A549 (cell line): ENCODE data around the gene WHRN.

Experiments used
- CHD2 ChIP-seq: fragments of 150-350 bp; IDR thresholded peaks from 2 replicates; pipeline ENCODE4 v1.6.1; 2014; ENCODE audit warnings: low read length; ENCODE audit not compliant: partially characterized antibody
- EHMT2 ChIP-seq: fragments of 200-600 bp; sonication (generic); IDR thresholded peaks from 2 replicates; pipeline ENCODE4 v1.6.1; 2016; ENCODE audit warnings: antibody characterized with exemption, low read depth, mild to moderate bottlenecking, moderate library complexity
- EP300 ChIP-seq, 2 experiments: fragments of >200 bp; sonication (Bioruptor Twin); formaldehyde crosslinking; IDR thresholded peaks; 2 replicates in 1 of 2; 3 replicates in 1 of 2; pipeline ENCODE4 v1.6.1; 2016 to 2017
- FOSL2 ChIP-seq, 2 experiments: fragments of 450-650 bp in 1 of 2; fragments of >200 bp in 1 of 2; sonication (Bioruptor Twin) in 1 of 2; formaldehyde crosslinking; IDR thresholded peaks; 2 replicates each; pipeline versions ENCODE4 v1.5.0 to v1.6.1; 2016 to 2020; ENCODE audit warnings: mild to moderate bottlenecking in 1 of 2, moderate library complexity in 1 of 2
- JUN ChIP-seq, 2 experiments: fragments of >200 bp; sonication (Bioruptor Twin); formaldehyde crosslinking; IDR thresholded peaks; 2 replicates in 1 of 2; 3 replicates in 1 of 2; pipeline ENCODE4 v1.6.1; 2016 to 2017
- MYC ChIP-seq: IDR thresholded peaks from 2 replicates; pipeline ENCODE4 v1.6.1; 2012; ENCODE audit warnings: mild to moderate bottlenecking, inconsistent platforms, low read length, improper control_type of control experiment, borderline replicate concordance
- POLR2A ChIP-seq: IDR thresholded peaks from 2 replicates; pipeline ENCODE4 v1.6.1; 2012; ENCODE audit warnings: mild to moderate bottlenecking, low read length
- RCOR1 ChIP-seq: fragments of 150-350 bp; IDR thresholded peaks from 2 replicates; pipeline ENCODE4 v1.6.1; 2014; ENCODE audit warnings: antibody characterized with exemption, low read length, low read depth
- ZFP36 ChIP-seq: fragments of 450-650 bp; IDR thresholded peaks from 2 replicates; pipeline ENCODE4 v1.6.1; 2014; ENCODE audit warnings: borderline replicate concordance; ENCODE audit not compliant: partially characterized antibody
- TF ChIP-seq, protein P1 (sequence below): fragments of >200 bp; sonication (Bioruptor Twin); formaldehyde crosslinking; IDR thresholded peaks from 3 replicates; pipeline ENCODE4 v1.5.1; 2016
- TF ChIP-seq, protein P2 (sequence below): fragments of 450-650 bp; IDR thresholded peaks from 2 replicates; pipeline ENCODE4 v1.6.1; 2014; ENCODE audit warnings: antibody characterized with exemption
- TF ChIP-seq, protein P3 (sequence below): IDR thresholded peaks from 2 replicates; pipeline ENCODE4 v1.6.1; 2012
- TF ChIP-seq, protein P4 (sequence below): fragments of >200 bp; sonication (Bioruptor Twin); formaldehyde crosslinking; IDR thresholded peaks from 2 replicates; pipeline ENCODE4 v1.6.1; 2016

DNA sequence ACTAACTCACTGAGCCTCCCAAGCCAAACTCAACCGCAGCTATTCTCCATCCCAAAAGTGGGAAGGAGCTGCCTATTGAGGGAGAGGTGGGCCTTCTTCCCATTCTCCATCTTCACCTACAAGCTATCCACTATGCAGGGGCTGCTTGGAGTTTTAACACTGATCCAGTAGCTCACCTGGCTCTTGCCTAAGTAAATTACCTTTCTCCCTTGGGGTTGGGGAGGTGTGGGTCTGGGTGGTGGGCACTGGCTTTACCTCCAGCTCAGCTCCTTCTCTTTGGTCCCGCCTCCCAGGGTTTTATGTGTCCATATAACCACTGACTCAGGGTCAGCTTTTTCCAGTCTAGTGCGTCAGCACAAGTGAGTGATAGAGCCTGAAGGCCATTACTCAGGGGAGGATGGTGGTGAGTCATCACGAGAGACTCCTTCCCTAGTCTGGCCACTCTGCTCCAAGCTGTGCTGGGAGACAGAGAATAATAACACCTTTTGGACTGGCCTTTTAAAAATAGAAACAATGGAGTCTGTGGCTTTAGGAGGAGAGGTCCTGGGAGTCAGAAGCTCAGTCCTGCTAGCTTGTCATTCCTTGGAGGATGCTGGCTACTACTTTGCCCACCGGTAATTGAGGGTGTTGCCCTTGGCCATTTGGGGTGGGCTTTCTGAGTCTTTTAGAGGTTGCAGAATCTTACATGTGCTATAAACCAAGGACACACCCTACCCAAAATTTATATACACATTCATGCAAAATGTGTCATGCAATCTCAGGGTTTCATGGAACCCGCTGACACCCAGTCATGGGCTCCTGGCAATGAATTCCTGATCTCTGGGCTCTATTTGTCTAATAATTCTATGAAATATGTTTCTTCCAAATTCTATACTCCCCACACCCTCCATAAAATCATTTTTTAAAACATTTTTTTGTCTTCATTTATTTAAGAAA, 46.7 kb upstream of the WHRN start:
- TF ChIP-seq POLR2A, result no peak
- TF ChIP-seq CHD2, result no peak
- TF ChIP-seq, protein P1, sequence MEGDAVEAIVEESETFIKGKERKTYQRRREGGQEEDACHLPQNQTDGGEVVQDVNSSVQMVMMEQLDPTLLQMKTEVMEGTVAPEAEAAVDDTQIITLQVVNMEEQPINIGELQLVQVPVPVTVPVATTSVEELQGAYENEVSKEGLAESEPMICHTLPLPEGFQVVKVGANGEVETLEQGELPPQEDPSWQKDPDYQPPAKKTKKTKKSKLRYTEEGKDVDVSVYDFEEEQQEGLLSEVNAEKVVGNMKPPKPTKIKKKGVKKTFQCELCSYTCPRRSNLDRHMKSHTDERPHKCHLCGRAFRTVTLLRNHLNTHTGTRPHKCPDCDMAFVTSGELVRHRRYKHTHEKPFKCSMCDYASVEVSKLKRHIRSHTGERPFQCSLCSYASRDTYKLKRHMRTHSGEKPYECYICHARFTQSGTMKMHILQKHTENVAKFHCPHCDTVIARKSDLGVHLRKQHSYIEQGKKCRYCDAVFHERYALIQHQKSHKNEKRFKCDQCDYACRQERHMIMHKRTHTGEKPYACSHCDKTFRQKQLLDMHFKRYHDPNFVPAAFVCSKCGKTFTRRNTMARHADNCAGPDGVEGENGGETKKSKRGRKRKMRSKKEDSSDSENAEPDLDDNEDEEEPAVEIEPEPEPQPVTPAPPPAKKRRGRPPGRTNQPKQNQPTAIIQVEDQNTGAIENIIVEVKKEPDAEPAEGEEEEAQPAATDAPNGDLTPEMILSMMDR, result no peak
- TF ChIP-seq EHMT2, result no peak
- TF ChIP-seq, protein P2, sequence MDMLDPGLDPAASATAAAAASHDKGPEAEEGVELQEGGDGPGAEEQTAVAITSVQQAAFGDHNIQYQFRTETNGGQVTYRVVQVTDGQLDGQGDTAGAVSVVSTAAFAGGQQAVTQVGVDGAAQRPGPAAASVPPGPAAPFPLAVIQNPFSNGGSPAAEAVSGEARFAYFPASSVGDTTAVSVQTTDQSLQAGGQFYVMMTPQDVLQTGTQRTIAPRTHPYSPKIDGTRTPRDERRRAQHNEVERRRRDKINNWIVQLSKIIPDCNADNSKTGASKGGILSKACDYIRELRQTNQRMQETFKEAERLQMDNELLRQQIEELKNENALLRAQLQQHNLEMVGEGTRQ, result no peak
- TF ChIP-seq RCOR1, result no peak
- peak; percentile 21 to 34; a peak in 2 of 5 replicates for TF ChIP-seq JUN (IDR thresholded peaks at IDR 0.05)
- TF ChIP-seq, protein P3, sequence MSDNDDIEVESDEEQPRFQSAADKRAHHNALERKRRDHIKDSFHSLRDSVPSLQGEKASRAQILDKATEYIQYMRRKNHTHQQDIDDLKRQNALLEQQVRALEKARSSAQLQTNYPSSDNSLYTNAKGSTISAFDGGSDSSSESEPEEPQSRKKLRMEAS, result peak; percentile 37; the same call in 1 of the 2 replicates
- TF ChIP-seq MYC, result no peak
- TF ChIP-seq FOSL2 (IDR thresholded peaks at IDR 0.05), result peak; percentile 89
- peak; percentile 99 for TF ChIP-seq FOSL2 (CRISPR knock-in tag; IDR thresholded peaks at IDR 0.05)
- peak; percentile 26 to 49; a peak in 1 of 5 replicates for TF ChIP-seq EP300 (IDR thresholded peaks at IDR 0.05)
- TF ChIP-seq, protein P4, sequence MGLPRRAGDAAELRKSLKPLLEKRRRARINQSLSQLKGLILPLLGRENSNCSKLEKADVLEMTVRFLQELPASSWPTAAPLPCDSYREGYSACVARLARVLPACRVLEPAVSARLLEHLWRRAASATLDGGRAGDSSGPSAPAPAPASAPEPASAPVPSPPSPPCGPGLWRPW, result no peak
- TF ChIP-seq ZFP36, result no peak
